G401.6 (cell line): ENCODE results near the gene LRRTM2.
"Not testable (repeated sequence)": the region's sequence is repeated elsewhere in the genome, so short reads cannot be mapped to it uniquely, and the experiment has no call there.

Experiments
- FAIRE-seq: peaks from 2 replicates; lab custom pipeline; 2012; peaks lifted over from hg19 to GRCh38; lab: Jason Lieb, UNC

LRRTM2 gene

GRCh38 chr5:138874771-138875551 is at the start of gene LRRTM2:
Gene LRRTM2, minus strand, starts transcription at chr5:138875335. Its CDS starts 424 bp downstream, at chr5:138874911.
- no peak for FAIRE-seq

DNA sequence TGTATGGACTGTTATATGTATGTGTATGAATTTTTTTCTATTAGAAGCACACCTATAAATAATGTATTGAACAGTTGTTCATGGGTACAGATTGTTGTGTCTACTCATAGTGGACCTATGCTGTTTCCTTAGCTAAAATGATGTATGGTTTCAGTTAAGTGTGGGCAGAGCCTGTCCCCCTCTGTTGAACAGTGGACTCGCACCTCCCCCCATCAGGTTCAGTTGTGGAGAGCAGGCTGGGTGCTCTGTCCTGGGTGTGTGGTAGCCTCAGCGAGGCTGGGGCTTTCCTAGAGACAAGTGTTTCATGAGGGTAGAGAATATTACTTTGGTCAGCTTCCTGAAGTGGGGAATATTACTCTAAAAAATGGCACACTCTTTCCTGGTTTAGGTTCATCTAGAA is 47.4 kb upstream of the LRRTM2 start:
- no peak for FAIRE-seq

DNA sequence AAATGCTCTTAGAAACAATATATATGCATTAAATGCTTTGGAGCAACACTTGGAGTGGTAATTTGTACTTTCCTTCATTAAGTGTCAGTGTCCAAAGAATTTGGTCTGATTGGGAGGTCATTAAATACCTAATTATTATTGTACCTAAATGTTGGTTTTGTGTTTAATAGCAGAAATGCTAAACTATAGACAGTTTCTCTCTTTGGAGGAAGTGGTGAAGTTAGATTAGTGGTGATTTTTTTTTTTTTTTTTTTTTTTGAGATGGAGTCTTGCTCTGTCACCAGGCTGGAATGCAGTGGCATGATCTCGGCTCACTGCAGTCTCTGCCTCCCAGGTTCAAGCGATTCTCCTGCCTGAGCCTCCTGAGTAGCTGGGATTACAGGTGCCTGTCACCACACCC is 46.2 kb upstream of the LRRTM2 start:
- FAIRE-seq: not testable (repeated sequence)

DNA sequence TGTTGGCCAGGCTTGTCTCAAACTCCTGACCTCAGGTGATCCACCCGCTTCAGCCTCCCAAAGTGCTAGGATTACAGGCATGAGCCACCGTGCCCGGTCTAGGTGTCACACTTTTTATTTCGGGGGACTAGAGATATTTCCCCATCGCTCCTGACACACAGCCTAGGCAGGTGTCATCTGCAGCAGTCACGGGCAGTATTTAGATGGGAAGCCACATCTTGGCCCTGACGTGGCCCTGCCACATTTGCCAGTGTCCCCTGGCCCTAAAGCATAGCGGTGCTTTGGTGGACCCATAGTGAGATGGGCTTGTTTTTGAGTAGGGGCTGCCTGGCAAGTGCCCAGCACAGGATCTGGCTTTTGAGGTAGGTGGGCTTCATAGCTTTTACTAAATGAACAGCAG is 45.0 kb upstream of the LRRTM2 start:
- no peak for FAIRE-seq

DNA sequence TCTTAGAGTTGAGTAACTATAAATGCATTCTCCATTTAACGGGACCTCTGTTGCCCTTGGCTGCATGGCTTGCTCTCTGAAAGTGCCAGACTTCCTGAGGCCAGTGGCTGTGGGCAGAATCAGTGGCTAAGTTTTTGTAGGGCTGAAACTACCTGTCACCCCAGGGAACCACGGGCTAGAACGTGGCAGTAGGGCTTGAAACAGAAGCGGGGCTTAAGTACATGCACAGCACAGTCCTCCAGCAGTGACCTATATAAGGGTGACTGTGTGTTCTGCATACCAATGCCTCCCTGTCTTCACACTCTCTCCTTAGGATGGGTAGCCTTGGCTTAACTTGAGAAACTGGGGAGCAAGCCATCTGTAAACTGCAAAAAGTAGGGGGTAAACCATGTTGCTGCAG is 43.6 kb upstream of the LRRTM2 start:
- FAIRE-seq: no peak

DNA sequence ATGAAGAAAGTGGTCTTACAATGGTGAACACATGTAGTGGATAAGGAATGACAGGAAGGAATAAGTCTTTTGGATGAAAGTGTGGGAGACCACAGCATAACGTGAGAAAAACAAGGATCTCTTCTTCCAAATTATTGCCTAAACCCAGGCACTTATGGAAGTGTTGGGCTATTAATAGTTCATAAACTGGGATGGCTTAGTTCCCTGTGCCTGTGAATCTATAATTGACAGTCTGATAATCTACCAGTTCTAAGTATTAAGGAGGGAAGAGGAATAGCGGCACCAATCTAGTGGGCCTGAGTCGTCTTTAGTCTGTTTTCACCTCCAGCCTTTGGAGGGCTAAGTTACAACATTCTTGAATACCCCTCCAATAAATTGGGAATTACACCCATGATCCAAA is 39.2 kb upstream of the LRRTM2 start:
- FAIRE-seq: no peak

GRCh38 chr5:138913773-138914172 is 38.6 kb upstream of the LRRTM2 start:
- FAIRE-seq: no peak

GRCh38 chr5:138912093-138912492 is 37.0 kb upstream of the LRRTM2 start:
- no peak for FAIRE-seq

- FAIRE-seq: no peak
These were observed 36.3 kb upstream of the LRRTM2 start for GRCh38 chr5:138911441-138911840.

DNA sequence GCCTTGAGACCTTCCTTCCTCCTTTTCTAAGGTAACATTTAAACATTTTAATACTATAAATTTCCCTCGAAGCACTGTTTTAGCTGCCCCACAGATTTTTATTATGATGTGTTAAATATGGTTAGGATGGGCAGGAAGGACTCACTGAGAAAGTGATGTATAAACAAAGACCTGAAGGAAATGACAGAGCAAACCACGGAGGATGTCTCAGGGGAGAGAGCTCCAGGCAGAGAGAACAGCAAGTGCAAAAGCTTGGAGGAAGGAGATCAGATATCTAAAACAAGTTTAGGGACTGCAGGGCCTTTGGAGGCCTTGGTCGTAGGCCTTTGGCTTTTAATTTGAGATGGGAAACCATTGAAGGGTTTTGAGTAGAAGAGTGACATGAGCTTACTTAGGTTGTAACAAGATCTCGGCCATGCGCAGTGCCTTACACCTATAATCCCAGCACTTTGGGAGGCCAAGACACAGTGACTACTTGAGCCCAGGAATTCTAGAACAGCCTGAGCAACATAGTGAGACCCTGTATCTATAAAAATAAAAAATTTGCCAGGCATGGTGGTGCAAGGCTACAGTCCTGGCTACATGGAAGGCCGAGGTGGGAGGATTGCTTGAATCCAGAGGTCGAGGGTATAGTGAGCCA is 35.5 kb upstream of the LRRTM2 start:
- FAIRE-seq: no peak

DNA sequence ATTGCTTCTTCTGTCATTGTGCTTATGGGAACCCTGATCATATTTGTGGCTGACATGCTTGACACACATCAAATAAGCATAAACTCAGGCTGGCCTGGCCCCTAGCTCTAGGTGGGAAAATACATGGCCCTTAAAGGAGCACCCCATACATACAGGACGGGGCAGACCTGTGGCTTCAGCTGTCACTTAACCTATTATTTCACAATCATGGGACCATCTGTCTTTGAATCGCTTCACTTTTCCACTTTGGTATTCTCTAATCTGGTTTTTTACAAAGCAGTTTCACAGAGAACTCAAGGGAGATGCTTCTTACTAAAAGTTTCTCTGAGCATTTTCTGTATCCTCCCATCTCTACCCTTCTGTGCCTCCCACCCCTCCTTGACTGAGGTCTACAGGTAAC is 34.6 kb upstream of the LRRTM2 start:
- FAIRE-seq: no peak

- FAIRE-seq: no peak
These were observed 30.4 kb upstream of the LRRTM2 start for GRCh38 chr5:138905541-138905940.

GRCh38 chr5:138903130-138903775 is 28.1 kb upstream of the LRRTM2 start:
- FAIRE-seq: no peak

DNA sequence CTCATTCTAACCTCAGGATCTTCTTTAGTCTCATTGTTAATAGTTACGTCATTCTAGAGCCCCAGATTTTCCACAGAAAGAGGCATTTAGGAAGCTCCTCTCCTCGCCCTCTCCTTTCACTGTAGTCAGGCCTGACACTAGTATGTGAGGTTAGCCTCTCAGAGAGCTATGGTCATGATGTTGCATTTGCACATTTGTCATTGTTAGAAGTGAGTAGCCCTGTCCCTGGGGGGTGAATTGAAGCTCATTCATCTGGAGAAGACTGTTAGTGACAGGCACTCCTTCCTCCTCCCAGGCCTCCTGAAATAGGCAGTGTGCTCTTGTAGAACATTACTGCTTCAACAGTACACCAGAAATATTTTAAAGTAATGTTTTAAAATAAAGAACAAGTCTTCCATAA is 26.6 kb upstream of the LRRTM2 start:
- no peak for FAIRE-seq

- no peak for FAIRE-seq
These were observed 25.3 kb upstream of the LRRTM2 start for GRCh38 chr5:138900281-138900965.

DNA sequence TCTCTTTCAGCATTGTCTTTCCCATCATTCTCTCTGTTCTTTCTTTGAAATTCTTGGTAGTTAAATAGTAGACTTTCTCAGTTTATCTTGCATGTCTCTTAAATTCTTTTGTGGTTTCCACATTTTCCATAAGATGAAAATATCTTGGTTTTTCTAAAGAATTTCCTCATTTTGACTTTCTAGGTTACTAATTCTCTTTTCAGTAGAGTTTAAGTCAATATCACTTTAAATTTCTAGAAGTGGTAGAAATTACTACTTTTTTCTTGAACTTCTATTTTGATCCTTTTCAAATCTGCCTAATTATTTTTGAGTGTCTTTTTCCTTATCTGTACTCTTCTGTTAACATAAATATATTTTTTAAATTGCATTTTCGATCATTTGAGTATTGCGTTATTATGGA is 23.6 kb upstream of the LRRTM2 start:
- FAIRE-seq: no peak

DNA sequence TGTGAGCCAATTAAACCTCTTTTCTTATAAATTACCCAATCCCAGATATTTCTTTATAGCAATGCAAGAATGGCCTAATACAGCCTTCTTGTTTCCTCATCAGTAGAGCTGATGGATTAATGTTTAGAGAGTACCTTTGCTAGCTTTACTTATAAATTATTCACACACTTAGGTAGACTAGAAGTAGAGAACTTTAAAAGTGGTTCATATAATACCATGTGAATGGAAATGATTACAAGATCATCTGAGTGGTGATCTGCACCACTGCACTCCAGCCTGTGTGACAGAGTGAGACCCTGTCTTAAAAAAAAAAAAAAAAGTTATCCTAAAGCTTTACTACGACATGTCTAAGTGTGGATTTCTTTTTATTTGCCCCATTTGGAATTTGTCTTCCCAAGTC is 23.2 kb upstream of the LRRTM2 start:
- no peak for FAIRE-seq

DNA sequence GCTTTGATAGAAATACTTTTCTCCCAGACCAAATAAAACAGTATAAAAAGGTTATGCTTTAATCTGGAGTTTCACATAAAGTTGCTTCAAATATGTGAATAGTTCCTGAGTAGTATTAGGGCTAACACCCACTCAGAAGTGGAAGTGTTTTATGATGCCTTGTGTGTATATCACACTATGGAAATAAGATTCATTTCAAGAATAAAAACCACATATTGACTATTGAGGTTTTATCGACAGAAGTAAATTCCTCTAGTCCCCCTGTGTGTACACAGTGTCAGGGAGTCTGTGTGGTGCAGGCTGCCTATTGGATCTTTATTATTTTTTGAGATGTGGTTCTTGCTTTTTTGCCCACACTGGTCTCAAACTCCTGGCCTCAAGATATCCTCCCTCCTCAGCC is 20.8 kb upstream of the LRRTM2 start:
- no peak for FAIRE-seq

GRCh38 chr5:138890644-138891043 is 15.5 kb upstream of the LRRTM2 start:
- FAIRE-seq: no peak

DNA sequence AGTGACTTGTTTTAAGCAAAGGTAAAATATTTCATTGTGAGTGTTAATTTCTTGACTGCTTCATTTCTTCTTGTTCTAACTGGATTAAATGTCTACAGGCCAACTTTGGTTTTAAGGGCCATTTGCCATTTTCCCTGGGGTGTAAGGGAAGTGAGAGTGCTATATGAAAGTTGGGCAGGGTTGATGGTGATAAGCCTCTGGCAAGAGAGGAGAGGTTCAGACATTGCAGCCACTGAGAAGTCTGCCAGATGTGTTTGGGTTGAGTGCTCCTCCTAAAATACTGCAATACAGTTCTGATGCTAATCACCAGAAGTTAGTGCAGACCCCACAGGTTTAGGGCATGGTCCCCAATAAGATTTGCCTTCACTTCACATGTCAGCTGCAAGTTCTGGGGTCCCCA is 14.9 kb upstream of the LRRTM2 start:
- FAIRE-seq: no peak

DNA sequence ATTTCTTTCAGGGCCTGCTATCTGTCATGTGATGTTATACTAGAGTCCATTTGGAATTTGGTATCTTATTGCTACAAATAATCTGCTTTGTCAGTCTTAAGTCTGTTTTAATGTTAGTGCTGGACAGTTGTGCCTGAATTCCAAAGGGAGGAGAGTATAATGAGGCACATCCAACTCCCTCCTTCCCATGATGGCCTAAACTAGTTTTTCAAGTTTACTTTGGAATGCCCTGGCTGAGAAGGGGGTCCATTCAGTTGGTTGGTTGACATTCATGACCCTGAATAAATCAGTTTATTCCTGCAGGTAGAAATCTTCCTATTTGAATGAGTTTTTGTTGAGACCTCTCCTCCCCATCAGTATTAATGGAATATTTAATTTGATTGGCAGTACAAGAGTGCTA is 9.4 kb upstream of the LRRTM2 start:
- FAIRE-seq: no peak

DNA sequence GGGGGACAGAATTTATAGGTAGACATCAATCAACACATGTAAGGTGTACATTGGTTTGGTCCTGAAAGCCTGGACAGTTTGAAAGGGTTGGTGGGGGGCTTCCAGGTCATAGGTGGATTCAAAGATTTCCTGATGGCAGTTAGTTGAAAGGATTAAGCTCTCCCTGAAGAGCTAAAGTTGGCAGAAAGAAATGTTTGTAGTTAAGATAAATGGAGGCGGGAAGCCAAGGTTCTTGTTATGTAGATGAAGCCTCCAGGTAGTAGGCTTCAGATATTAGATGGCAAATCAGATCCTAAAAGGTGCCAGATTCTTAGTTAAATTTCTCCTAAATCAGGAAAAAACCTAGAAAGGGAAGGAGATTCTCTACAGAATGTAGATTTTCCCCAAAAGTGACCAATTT is 9.0 kb upstream of the LRRTM2 start:
- FAIRE-seq: no peak

- no peak for FAIRE-seq
These were observed 8.1 kb upstream of the LRRTM2 start for GRCh38 chr5:138883211-138883610.
